ENCODE data around the gene TTYH2.
"Not testable (repeated sequence)": the region's sequence is repeated elsewhere in the genome, so short reads cannot be mapped to it uniquely, and the experiment has no call there.

The TTYH2 gene

GRCh38 chr17:74270333-74270732 is 57.0 kb downstream of the TTYH2 start:
- no peak for DNase-seq

- no peak for DNase-seq
These were observed 57.9 kb downstream of the TTYH2 start for GRCh38 chr17:74271281-74271680.

- no peak for DNase-seq
These were observed 58.7 kb downstream of the TTYH2 start for GRCh38 chr17:74271901-74272561.

GRCh38 chr17:74272731-74273201 is 59.4 kb downstream of the TTYH2 start:
- DNase-seq: no peak

- no peak for DNase-seq
These were observed 60.8 kb downstream of the TTYH2 start, which contains the start of gene DNAI2 for GRCh38 chr17:74274060-74274708. Gene DNAI2, plus strand, starts transcription at chr17:74274234. Its CDS starts 7,584 bp downstream, at chr17:74281818.

GRCh38 chr17:74274709-74275340 is 61.5 kb downstream of the TTYH2 start:
- no peak for DNase-seq

- DNase-seq: no peak
These were observed 62.7 kb downstream of the TTYH2 start for GRCh38 chr17:74276051-74276476.

GRCh38 chr17:74276541-74277009 is 63.2 kb downstream of the TTYH2 start:
- no peak for DNase-seq

- DNase-seq: no peak
These were observed 64.6 kb downstream of the TTYH2 start for GRCh38 chr17:74277935-74278334.

- not testable (repeated sequence) for DNase-seq
These were observed 66.2 kb downstream of the TTYH2 start for GRCh38 chr17:74279617-74280016.

- DNase-seq: no peak
These were observed 66.7 kb downstream of the TTYH2 start for GRCh38 chr17:74280093-74280513.

- DNase-seq: no peak
These were observed 68.4 kb downstream of the TTYH2 start for GRCh38 chr17:74281799-74282198.

GRCh38 chr17:74282274-74282586 is 68.9 kb downstream of the TTYH2 start:
- DNase-seq: not testable (repeated sequence)

GRCh38 chr17:74282587-74283370 is 69.4 kb downstream of the TTYH2 start:
- DNase-seq: no peak

- no peak for DNase-seq
These were observed 70.0 kb downstream of the TTYH2 start for GRCh38 chr17:74283371-74283673.

GRCh38 chr17:74287031-74287602 is 73.7 kb downstream of the TTYH2 start:
- no peak for DNase-seq

GRCh38 chr17:74288785-74289184 is 75.4 kb downstream of the TTYH2 start:
- DNase-seq: no peak

GRCh38 chr17:74289688-74290087 is 76.3 kb downstream of the TTYH2 start:
- DNase-seq: no peak

GRCh38 chr17:74290340-74290739 is 77.0 kb downstream of the TTYH2 start:
- DNase-seq: no peak

GRCh38 chr17:74292495-74292894 is 79.1 kb downstream of the TTYH2 start:
- no peak for DNase-seq

- DNase-seq: no peak
These were observed 82.5 kb downstream of the TTYH2 start for GRCh38 chr17:74295625-74296547.

- DNase-seq: peak; percentile 21
These were observed 83.2 kb downstream of the TTYH2 start for GRCh38 chr17:74296548-74296936.
